WTC11 (cell line): Measurements from ENCODE around the gene AGTRAP. TPM values are rescaled to one million over a fixed set of nuclear protein-coding genes. Genes with fewer than 3 reads are reported as not detected.

Experiments used
- ATAC-seq: fragments of 200-7000 bp; cut with Tn5 transposase; 2 replicates; pipeline ENCODE4 v1.10.0; 2021; ENCODE audit warnings: mild to moderate bottlenecking, moderate library complexity
- CTCF ChIA-PET: fragments of 300-600 bp; sonication (Branson Sonifier 250); formaldehyde crosslinking; loops from one replicate; lab custom pipeline; 2021; ENCODE audit warnings: antibody characterized with exemption; lab: Charles Lee
- POLR2A ChIA-PET: fragments of 350-600 bp; sonication (Branson Sonifier 250); formaldehyde crosslinking; loops from one replicate; lab custom pipeline; 2021; ENCODE audit warnings: antibody characterized with exemption; lab: Charles Lee
- DNase-seq: peaks from one replicate; pipeline ENCODE4 v3.0.0; 2021; ENCODE audit warnings: low spot score
- H3K27ac Mint-ChIP-seq: 2 replicates; pipeline ENCODE4 v1.8.0; 2021; ENCODE audit warnings: mixed read lengths
- H3K27me3 Mint-ChIP-seq: 2 replicates; pipeline ENCODE4 v1.8.0; 2021; ENCODE audit warnings: low read depth, mild to moderate bottlenecking, moderate library complexity, mixed read lengths
- H3K36me3 Mint-ChIP-seq: 2 replicates; pipeline ENCODE4 v1.8.0; 2021; ENCODE audit warnings: mixed read lengths
- H3K4me1 Mint-ChIP-seq: 2 replicates; pipeline ENCODE4 v1.8.0; 2022; ENCODE audit warnings: mixed read lengths
- H3K4me3 Mint-ChIP-seq: 2 replicates; pipeline ENCODE4 v1.8.0; 2021; ENCODE audit warnings: mild to moderate bottlenecking, moderate library complexity, mixed read lengths
- H3K9me3 Mint-ChIP-seq: 2 replicates; pipeline ENCODE4 v1.8.0; 2021; ENCODE audit warnings: mixed read lengths
- ARID4B ChIP-seq: sonication (generic); formaldehyde crosslinking; IDR thresholded peaks from 2 replicates; pipeline ENCODE4 v1.8.0; 2023; ENCODE audit warnings: missing genetic modification reagents, mild to moderate bottlenecking, borderline replicate concordance
- ATF6 ChIP-seq: sonication (generic); formaldehyde crosslinking; IDR thresholded peaks from 2 replicates; pipeline ENCODE4 v1.8.1; 2023; ENCODE audit warnings: mild to moderate bottlenecking, missing genetic modification reagents
- CBFB ChIP-seq: sonication (generic); formaldehyde crosslinking; IDR thresholded peaks from 2 replicates; pipeline ENCODE4 v1.8.1; 2022; ENCODE audit warnings: mild to moderate bottlenecking, low read depth, missing genetic modification reagents
- EMX1 ChIP-seq: fragments of 250-450 bp; sonication (Bioruptor Pico); IDR thresholded peaks from 2 replicates; pipeline ENCODE4 v1.8.0; 2021; ENCODE audit warnings: mild to moderate bottlenecking
- ETV6 ChIP-seq: sonication (generic); formaldehyde crosslinking; IDR thresholded peaks from 2 replicates; pipeline ENCODE4 v1.8.1; 2022; ENCODE audit warnings: mild to moderate bottlenecking, missing genetic modification reagents
- FOXK1 ChIP-seq: sonication (generic); formaldehyde crosslinking; IDR thresholded peaks from 2 replicates; pipeline ENCODE4 v1.8.0; 2022; ENCODE audit warnings: mild to moderate bottlenecking, moderate library complexity, missing genetic modification reagents
- GTF2I ChIP-seq: fragments of 250-450 bp; sonication (Bioruptor Pico); conservative IDR thresholded peaks from 2 replicates; pipeline ENCODE4 v1.4.0; 2021; ENCODE audit warnings: mild to moderate bottlenecking
- IRF1 ChIP-seq: sonication (generic); formaldehyde crosslinking; IDR thresholded peaks from 2 replicates; pipeline ENCODE4 v1.8.0; 2023; ENCODE audit warnings: missing genetic modification reagents
- NFATC4 ChIP-seq: fragments of 250-450 bp; sonication (Bioruptor Pico); IDR thresholded peaks from 2 replicates; pipeline ENCODE4 v1.9.0; 2021; ENCODE audit warnings: mild to moderate bottlenecking
- PRRX2 ChIP-seq: fragments of 250-450 bp; sonication (Bioruptor Pico); IDR thresholded peaks from 2 replicates; pipeline ENCODE4 v1.8.0; 2021; ENCODE audit warnings: mild to moderate bottlenecking
- ZMAT4 ChIP-seq: fragments of 250-450 bp; sonication (Bioruptor Pico); IDR thresholded peaks from 2 replicates; pipeline ENCODE4 v1.9.0; 2021; ENCODE audit warnings: mild to moderate bottlenecking
- ZNF121 ChIP-seq: sonication (generic); formaldehyde crosslinking; IDR thresholded peaks from 2 replicates; pipeline ENCODE4 v1.8.0; 2023; ENCODE audit warnings: missing genetic modification reagents
- ZNF138 ChIP-seq: sonication (generic); formaldehyde crosslinking; conservative IDR thresholded peaks from 2 replicates; pipeline ENCODE4 v1.8.1; 2022; ENCODE audit warnings: mild to moderate bottlenecking, moderate library complexity, missing genetic modification reagents
- ZNF232 ChIP-seq: sonication (generic); formaldehyde crosslinking; IDR thresholded peaks from 2 replicates; pipeline ENCODE4 v1.8.0; 2022; ENCODE audit warnings: mild to moderate bottlenecking, missing genetic modification reagents
- ZNF263 ChIP-seq: sonication (generic); formaldehyde crosslinking; IDR thresholded peaks from 2 replicates; pipeline ENCODE4 v1.8.1; 2022; ENCODE audit warnings: low read depth, mild to moderate bottlenecking, moderate library complexity, missing genetic modification reagents
- ZNF281 ChIP-seq: sonication (generic); formaldehyde crosslinking; IDR thresholded peaks from 2 replicates; pipeline ENCODE4 v1.8.0; 2023; ENCODE audit warnings: mild to moderate bottlenecking, missing genetic modification reagents
- total RNA-seq: library from RNA; stranded (reverse); gene quantifications from 3 replicates; pipeline ENCODE4 v1.2.3, GENCODE V29; 2021

Gene AGTRAP
- total RNA-seq, 1 experiment from 2014 or later, result 81.6 TPM

GRCh38 chr1:11748294-11749202 is 12.6 kb downstream of the AGTRAP start:
- H3K4me3 Mint-ChIP-seq, result no peak overlapping the region
- H3K27ac Mint-ChIP-seq, result peak overlapping the region; percentile 61; the same call in 1 of the 2 replicates
- no peak for DNase-seq
- peaks cover 24% of the 10 kb centered on the region for H3K36me3 Mint-ChIP-seq
- H3K9me3 Mint-ChIP-seq, result no peaks in the 10 kb centered on the region
- no peak for ATAC-seq
- ChIA-PET CTCF (interaction anchor here (0.5 to 2.4 kb wide), 10 partner anchors 12 to 124 kb away, joined by 3 to 10 read pairs (median 4); partner anchors contain the start of gene FBXO6), POLR2A (no interaction called here)
- H3K27me3 Mint-ChIP-seq, result no peaks in the 10 kb centered on the region
- TF ChIP-seq PRRX2 (no peak), IRF1 (no peak), ATF6 (no peak), CBFB (CRISPR knock-in tag) (no peak)
- peaks cover 23% of the 10 kb centered on the region for H3K4me1 Mint-ChIP-seq

GRCh38 chr1:11749203-11749689 is 13.3 kb downstream of the AGTRAP start:
- H3K36me3 Mint-ChIP-seq, result peaks cover 24% of the 10 kb centered on the region
- no peaks in the 10 kb centered on the region for H3K27me3 Mint-ChIP-seq
- H3K9me3 Mint-ChIP-seq, result no peaks in the 10 kb centered on the region
- H3K4me1 Mint-ChIP-seq, result peaks cover 30% of the 10 kb centered on the region
- peak; percentile 60 for DNase-seq
- ATAC-seq, result peak; percentile 88
- POLR2A ChIA-PET, result no interaction called here
- TF ChIP-seq NFATC4 (CRISPR knock-in tag), result no peak
- peak; percentile 95 for TF ChIP-seq ZNF121 (CRISPR knock-in tag)
- TF ChIP-seq, all 79 proteins: peak for 1
- H3K4me3 Mint-ChIP-seq, result no peak overlapping the region
- CTCF ChIA-PET, result interaction anchor here (0.5 to 2.4 kb wide), 10 partner anchors 12 to 99 kb away, joined by 3 to 10 read pairs (median 4); partner anchors contain the start of gene FBXO6
- H3K27ac Mint-ChIP-seq, result peak overlapping the region; percentile 61; the same call in 1 of the 2 replicates

GRCh38 chr1:11749996-11750395 is 14.1 kb downstream of the AGTRAP start:
- TF ChIP-seq FOXK1 (CRISPR knock-in tag) (no peak), ZNF138 (no peak)
- no peaks in the 10 kb centered on the region for H3K27me3 Mint-ChIP-seq
- peaks cover 24% of the 10 kb centered on the region for H3K36me3 Mint-ChIP-seq
- H3K4me3 Mint-ChIP-seq, result no peak overlapping the region
- peaks cover 30% of the 10 kb centered on the region for H3K4me1 Mint-ChIP-seq
- H3K9me3 Mint-ChIP-seq, result no peaks in the 10 kb centered on the region
- DNase-seq (no peak), ATAC-seq (no peak)
- CTCF ChIA-PET, result interaction anchor here (0.8 to 2.4 kb wide), 7 partner anchors 13 to 100 kb away, joined by 3 to 10 read pairs (median 5); partner anchors contain the start of gene FBXO6
- no peak overlapping the region for H3K27ac Mint-ChIP-seq
- POLR2A ChIA-PET, result interaction anchor here (0.8 kb wide), 1 partner anchor 95 kb away, joined by 3 read pairs; the partner anchor contains the start of gene FBXO44

- H3K9me3 Mint-ChIP-seq, result no peaks in the 10 kb centered on the region
- CTCF ChIA-PET, result interaction anchor here (0.6 to 2.4 kb wide), 3 partner anchors 34 to 157 kb away, joined by 3 to 10 read pairs (median 4); no protein-coding TSS in a partner anchor
- POLR2A ChIA-PET, result no interaction called here
- no peak overlapping the region for H3K4me3 Mint-ChIP-seq
- H3K27ac Mint-ChIP-seq, result no peak overlapping the region
- no peak for ATAC-seq
- peaks cover 4% of the 10 kb centered on the region for H3K27me3 Mint-ChIP-seq
- peaks cover 22% of the 10 kb centered on the region for H3K36me3 Mint-ChIP-seq
- peaks cover 30% of the 10 kb centered on the region for H3K4me1 Mint-ChIP-seq
- no peak for DNase-seq
- TF ChIP-seq EMX1 (no peak), ZNF281 (CRISPR knock-in tag) (no peak), ETV6 (CRISPR knock-in tag) (no peak), ZMAT4 (CRISPR knock-in tag) (no peak), ZNF232 (CRISPR knock-in tag) (no peak), ARID4B (no peak), ZNF263 (CRISPR knock-in tag) (no peak), GTF2I (CRISPR knock-in tag) (no peak), IRF1 (no peak)
Observed at GRCh38 chr1:11751087-11751486, 15.2 kb downstream of the AGTRAP start.
